HUDEP-2 (cell line): ENCODE measurements around the gene SLC39A11.
"Not testable (repeated sequence)": the region's sequence is repeated elsewhere in the genome, so short reads cannot be mapped to it uniquely, and the experiment has no call there.

Source experiments
- DNase-seq, 76 experiments: peaks; one replicate each; lab custom pipeline; 2025; ENCODE audit not compliant: unreplicated experiment in 76 of 76; lab: John Stamatoyannopoulos, UW

Gene SLC39A11

DNA sequence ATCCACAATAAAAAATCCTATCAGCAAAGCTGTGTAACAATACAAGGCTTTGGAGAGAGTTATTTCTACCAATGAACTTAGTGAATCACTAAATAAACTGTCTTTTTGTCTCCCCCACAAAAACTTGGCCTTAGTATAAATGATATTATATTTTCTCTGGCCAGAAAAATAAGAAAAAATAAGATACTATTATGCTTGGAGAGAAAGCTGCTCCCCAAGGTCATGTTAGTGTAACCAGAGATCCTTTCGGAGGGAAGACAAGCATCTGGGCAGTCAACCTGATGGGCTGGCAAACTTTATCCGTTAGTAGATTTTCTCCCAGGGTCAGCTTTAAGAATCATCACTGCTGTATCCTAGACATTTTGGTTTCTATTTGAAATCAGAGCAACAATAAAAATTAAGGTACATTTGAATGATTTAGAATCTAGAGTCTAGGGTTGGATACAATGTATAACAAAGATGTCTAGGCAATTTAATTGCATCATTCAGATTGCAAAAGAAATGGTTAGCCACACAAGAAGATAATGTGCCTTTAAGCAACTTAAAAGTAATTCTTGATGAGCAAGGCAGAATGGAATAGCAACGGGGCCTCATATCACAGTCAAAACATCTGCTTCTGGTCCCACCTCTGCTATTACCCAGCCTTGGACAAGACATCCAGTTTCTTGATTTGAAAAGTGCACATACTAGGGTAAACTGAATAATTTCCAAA lies 280.4 kb downstream of the SLC39A11 start:
- DNase-seq: no peak

DNA sequence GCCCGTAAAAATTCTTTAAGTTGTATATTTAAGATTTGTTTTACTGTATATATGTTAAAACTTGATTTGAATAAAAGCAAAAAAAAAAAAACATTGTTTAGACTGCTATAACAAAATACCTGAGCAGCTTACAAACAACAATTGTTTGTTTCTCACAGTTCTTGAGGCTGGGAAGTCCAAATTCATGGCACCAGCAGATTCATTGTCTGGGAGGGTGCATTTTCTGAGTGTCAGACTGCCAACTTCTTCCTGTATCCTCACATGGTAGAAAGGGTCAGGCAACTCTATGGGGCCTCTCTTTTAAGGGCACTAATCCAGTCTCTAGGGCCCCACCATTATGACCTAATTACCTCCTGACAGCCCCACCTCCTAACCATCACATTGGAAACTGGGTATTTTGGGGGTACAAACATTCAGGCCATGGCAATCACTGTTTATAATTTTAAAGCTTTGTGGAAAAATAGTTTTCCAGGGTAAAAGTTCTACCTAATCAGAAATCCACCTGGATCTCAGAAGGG lies 281.4 kb downstream of the SLC39A11 start:
- DNase-seq: no peak

DNA sequence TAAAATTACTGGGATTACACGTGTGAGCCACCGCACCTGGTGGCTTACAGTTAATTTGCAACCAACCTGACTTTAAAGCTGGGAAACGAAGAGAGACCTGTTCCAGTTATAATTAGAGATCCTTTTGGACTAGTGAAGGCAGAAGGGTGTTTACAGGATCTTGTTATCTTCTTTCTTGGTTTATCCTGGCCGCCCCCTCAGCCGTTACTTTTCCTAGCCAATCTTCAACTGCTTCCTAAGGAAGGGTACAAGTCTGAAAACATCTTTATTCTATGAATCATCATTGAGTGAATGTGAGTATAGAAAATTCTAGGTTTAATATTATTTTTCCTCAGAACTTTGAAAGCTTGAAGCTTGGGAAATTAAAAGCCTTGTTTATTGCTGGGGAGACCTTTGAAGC lies 286.5 kb downstream of the SLC39A11 start:
- no peak for DNase-seq

DNA sequence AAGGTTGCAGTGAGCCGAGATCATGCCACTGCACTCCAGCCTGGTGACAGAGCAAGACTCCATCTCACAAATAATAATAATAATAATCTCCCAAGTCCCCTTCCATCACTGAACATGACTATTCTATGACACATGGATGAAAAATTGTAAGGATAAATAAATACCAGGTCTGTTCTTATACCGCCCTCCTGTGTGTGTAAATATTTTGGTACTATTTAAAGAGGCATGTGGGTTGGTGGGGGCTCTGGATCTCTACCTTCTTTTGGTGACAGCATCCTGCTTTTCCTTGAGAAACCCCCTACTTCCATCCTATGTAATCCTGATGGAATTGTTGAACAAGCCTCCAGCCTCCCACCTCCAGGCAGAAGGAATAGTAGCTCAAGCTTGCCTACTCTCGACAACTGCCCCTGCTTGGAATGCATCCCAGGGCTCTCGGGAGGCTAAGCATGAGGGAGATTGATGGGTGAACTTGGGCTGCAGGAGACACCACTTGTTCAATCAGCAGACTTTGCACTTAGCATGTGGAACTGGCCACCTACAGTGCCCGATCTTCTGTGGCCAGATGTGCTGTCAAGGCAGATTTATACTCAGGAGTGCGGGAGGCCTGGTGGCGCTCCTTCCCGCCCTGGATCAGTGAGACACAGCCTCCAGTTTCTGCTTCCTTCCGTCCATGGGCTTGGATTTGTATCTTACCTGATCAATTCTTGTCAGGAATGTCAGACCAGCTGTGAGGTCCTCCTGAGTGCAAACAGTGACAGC lies 287.4 kb downstream of the SLC39A11 start:
- DNase-seq: no peak

DNA sequence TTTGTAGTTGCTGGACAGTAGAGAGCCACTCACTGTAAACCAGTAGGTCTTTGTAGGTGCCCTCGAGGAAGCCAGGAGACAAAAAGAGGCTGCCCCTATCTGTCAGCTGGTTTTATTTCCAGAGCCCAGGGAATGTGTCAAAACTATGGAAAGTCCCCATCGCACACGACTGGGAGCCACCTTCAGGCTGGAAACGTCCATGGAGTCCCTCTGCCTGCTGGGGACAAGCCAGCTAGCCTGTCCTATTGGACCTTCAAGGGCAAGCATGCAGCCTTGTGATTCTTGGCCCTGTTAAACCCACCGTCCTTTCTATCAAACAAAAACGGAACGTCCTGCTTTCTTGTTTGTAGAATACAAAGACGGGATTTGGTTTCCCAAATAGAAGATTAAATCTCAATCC lies 289.8 kb downstream of the SLC39A11 start:
- DNase-seq: no peak

DNA sequence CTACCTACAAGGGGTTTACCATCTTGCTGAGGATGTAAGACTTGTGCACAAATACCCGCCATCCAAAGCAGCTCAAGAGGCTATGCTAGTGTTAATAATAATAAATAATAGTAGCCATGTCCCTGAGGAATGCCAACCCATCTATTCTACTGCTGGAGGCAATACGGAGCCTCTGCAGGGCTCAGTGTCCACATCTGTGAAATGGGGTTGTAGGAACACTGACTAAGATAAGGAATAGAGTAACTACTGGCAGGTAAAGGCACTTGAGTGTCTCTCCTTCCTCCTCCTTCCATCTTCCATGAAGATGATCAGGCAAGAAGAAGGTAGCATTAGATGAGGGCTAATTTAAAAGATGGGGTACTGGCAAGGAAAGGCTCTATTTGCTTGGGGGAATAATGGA lies 295.3 kb downstream of the SLC39A11 start:
- DNase-seq: no peak

DNA sequence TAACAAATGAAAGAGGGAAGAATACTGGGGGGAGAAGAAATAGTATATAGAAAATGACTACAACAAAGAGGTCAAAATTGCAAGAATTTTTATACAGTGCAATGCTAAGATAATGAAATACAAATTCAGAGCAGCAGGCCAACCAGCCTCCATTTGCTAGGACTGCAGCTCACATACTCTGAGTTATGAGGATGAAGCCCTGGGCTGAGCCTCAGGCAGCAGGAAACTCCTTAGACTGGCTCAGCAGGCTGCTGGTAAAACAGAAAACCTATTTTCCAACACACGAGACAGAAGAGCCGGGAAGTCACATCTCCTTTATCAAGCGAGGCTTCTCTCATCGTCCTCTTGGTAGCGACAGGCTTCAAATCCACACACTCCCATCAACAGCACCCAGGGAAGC lies 296.5 kb downstream of the SLC39A11 start:
- DNase-seq: no peak

DNA sequence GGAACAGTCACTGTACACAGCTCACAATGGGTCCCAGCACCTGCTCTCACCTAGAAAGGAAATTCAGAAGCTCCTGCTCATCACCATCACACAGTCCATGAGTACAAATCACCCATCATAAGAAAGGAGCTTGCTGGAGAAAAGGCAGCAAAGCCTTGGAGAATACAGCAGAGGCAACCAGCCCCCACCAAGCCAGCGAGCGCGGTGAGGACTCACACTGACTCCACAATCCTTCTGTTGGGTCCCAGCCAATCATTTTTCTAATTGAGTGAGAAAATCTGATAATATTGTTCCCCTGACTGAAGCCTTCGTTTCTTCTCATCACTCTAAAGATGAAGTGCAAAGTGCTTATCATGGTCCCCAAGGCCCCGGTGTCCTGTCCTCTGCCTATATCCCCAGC lies 298.3 kb downstream of the SLC39A11 start:
- no peak for DNase-seq

DNA sequence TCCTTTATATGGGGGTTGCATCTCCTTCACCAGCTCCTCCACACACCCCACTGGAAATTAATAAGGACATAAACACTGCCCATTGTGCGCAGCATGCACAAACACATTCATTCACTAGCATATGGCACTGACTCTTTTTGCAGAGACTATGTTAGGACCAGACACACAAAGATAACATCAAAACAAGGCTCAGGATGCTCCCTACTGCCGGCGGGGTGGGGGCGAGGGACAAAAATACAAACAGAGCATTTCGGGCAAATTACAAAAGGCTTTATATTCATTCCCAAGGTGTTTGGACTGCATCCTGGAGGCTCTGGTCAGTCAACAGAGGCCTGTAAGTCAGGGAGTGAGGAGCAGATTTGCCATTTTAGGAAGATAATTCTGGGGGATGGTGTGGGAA lies 299.7 kb downstream of the SLC39A11 start:
- DNase-seq: no peak

DNA sequence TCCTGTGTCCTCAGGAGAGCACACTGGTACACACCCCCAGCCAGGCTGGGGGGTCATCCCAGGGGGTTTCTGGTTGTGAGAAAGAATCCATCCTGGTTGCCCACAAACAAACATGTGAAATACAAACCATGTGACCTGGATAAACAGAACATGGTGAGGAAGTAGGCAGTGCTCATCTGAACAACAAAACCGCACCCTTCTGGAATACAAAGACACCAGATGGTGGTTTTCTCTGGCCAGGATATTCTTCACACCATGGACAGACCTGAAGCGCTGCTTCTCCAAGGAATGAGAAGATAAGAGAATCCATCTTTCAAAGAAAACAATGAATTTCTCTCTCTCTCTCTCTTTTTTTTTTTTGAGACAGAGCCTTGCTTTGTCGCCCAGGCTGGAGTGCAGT lies 302.3 kb downstream of the SLC39A11 start:
- no peak for DNase-seq

DNA sequence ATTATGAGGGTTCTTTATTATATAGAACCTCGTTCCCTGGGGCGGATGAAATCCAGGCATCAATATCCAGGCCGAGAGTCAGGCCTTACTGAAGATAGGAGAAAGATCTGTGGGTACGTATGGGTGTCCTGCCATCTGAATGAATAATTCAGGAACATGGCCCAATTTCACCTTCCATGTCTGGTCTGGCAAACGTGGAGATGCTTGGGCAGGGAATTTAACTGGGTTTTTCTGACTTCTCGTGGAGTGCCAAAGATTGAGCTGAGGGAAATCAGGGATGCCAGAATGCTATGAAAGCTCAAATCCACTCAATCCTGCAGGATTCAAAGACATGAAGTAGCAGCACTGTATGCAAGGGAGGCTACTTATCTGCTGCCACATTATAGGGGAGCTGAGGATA lies 302.8 kb downstream of the SLC39A11 start:
- DNase-seq: no peak

DNA sequence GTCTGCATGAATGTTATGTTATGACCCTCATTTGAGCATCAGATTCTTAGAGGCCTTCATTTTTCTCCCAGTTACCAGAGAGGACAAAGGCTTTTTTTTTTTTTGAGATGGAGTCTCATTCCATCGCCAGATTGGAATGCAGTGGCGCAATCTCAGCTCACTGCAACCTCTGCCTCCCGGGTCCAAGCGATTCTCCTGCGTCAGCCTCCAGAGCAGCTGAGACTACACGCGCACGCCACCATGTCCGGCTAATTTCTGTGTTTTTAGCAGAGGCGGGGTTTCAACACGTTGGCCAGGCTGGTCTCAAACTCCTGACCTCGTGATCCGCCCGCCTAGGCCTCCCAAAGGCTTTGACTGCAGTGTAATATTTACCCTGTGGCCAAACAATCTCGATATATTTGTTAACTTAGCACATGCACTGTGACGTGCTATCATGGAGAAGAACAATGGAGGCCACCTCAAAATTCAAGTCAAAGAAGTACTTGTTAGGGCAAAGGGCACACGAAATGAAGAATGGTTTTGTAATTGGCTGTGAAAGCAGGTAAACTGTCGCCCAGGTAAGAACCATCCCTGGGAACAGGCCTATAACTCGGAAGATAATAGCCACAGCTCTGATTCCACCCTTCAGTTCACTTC lies 303.4 kb downstream of the SLC39A11 start:
- DNase-seq: no peak

DNA sequence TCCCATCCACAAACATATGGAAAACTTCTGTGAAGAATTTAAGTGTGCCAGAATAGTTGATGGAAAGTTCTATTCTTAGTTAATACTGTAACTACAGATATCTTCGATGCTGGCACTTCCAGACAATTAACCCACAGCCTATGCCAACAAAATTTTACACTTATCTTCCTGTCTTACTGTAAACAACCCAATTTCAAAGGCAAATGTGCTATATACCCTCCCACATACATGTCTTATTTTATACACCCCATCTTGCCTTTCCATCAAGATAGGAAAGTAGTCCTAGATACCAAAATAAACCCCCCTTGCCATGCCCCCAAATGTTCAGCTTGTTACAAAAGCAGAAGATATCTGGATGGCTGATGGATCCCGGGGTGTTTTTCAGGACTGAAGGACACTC lies 306.3 kb downstream of the SLC39A11 start:
- no peak for DNase-seq

DNA sequence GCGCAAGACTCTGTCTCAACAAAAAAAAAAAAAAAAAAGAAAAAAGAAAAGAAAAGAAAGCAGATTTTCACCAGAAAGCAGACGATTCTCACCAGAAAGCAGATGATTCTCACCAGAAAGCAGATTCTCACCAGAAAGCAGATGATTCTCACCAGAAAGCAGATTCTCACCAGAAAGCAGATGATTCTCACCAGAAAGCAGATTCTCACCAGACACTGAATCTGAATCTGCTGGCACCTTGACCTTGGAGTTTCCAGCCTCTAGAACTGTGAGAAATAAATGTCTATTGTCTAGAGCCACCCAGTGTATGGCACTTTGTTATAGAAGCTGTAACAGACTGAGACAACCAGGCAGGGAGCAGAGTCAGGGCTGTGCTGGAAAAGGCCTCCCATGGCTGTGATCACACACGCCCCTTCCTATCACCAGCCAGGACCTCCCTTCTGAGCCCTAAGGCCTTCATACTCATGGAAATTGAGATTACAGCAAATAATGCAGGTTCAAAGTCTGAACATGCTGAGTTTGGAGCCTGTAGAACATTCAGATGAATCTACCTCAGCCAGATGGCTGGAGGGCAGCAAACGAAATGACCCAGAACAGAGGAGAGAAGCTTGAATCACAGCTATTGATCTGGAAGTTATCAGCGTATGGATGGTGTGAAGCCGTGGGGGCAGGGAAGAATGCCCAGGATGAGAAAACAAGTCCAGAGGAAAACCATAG lies 309.3 kb downstream of the SLC39A11 start:
- no peak for DNase-seq

DNA sequence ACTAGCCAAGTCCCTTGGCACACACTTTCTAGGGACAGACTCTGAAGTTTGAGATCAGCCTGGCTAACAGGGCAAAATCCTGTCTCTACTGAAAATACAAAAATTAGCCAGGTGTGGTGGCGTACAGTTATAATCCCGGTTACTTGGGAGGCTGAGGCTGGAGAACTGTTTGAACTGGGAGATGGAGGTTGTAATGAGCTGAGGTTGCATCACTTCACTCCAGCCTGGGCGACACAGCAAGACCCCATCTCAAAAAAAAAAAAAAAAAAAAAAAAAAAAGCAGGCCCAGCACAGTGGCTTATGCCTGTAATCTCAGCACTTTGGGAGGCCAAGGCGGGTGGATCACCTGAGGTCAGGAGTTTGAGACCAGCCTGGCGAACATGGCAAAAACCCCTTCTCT lies 310.1 kb downstream of the SLC39A11 start:
- DNase-seq: not testable (repeated sequence)

DNA sequence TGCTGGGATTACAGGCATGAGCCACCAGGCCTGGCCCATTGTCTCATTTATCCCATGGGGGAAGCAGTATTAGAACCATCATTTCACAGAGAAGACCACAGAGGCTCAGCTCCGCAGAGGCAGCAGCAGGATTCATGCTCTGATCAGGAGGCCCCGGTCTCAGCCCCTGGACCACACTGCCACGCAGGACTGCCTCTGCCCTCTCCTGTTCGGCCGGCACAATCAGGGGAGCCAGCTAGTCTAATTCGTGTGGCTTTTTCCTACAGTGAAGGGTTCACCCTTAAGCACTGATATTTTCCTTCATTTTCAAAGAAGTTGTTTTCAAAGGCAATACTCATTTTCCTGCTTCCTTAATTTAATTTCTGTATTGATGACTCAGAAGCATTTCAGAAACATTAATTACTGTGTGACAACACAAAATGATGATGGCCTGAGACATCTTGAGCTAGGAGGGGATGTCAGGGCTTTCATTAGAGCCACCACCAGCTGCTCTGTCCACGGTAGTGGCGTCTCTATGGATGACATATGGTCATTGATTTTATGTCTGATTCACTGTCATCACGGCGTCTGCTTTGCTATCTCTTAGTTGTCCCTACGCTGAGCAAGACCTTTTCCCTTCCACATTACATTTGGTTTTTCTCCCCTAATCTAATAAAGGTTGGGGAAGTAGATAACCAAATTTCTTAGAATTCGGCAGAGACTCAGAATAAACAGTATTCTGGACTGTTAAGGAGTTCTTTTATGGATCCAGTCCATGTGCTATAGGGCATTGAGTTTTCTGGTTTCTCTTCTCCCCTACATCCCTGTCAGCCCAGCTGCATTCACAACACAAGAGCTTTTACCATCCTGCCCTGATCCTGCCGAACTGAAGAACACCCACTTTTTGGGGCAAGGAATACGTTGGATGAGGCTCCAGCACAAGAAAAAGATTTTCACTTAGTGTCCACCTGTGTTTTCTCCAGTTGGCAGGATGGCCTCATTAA lies 314.0 kb downstream of the SLC39A11 start:
- no peak for DNase-seq

DNA sequence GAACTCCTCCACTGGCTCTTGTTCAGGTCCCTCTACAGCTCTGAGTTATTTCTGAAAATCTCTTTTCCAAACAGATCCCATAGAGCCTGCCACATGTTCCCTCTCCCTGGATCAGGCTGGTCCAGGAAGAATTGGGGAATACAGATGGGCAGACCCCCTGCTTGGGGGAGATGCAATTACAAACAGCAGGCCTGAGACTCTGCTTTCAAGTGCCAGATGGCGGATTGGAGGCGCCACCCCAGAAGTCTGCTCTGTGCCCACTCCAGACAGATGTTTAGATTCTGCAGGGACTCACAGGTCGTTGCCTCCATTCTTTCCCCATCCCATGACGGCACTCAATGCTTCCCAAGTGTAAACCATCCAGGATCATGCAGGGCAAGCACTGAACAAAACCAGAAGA lies 316.6 kb downstream of the SLC39A11 start:
- DNase-seq: no peak

DNA sequence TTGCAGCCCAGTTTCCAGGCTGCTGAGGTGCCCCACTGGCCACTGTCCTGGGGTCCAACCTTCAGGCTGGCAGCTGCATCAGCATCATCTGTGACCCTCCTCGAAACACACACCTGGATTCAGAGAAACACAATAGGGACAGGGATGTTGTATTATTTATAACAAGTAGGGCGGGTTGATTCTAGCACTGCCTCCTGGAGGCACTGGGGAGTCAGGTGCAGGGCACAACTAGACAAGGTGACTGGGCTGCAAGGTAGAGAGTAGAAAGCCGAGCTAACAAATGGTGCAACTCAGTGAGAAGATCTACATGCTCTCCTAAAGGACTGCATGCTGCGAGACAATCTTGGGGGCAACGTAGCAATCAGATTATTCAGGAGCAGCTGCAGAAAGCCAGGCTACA lies 317.3 kb downstream of the SLC39A11 start:
- DNase-seq: no peak

DNA sequence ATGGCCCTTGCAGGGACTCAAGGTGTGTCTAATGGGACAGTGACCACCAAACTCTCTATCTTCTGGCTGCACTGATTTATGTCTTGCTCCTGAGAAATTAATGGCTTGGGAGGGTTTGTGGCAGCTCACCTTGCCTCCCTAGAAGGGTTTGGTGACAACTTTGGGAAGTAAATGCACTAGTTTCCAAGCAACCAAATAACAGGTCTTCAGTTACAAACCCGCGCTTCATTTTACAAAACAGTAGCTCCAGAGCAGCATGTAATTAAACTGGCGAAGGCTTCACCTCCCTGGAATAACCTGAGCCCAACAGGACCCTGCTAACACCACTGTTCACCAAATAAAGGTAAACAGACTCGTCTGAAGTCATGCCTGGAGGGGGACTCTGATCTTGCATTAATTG lies 318.3 kb downstream of the SLC39A11 start:
- no peak for DNase-seq

DNA sequence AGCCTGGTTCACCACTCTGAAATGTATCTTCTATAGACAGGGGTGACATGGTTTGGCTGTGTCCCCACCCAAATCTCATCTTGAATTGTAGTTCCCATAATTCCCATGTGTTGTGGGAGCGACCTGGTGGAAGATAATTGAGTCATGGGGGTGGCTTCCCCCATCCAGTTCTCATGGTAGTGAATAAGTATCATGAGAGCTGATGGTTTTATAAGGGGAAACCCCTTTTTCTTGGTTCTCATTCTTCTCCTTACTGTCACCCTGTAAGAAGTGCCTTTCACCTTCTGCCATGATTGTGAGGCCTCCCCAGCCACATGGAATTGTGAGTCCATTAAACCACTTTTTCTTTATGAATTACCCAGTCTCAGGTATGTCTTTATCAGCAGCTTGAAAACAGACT lies 319.3 kb downstream of the SLC39A11 start:
- DNase-seq: not testable (repeated sequence)
